Measurements from ENCODE around the gene POGZ.
A peak's percentile ranks its signal among the peaks of the same experiment; 100 is the strongest.
"Not testable (repeated sequence)": the region's sequence is repeated elsewhere in the genome, so short reads cannot be mapped to it uniquely, and the experiment has no call there.

The POGZ gene

DNA sequence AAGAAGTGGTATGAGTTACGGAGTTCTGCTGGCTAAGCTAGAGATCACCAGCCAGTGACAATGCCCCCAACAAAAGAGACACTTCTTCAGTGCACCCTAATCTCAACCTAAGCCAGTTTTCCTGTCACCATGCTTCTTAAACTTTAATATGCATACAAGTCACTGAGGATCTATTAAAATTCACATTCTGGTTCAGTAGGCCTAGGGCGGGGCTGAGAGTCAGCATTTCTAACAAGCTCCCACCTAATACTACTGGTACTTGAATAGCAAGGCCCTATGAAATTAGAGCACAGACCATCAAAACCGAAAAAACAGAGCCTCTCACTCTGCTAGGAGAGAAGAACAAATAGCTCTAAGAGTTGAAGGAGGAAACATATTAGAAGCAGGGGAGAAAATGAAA, 52.0 kb downstream of the POGZ start:
- no peak for DNase-seq

- no peak for DNase-seq
These were observed 53.1 kb downstream of the POGZ start for GRCh38 chr1:151406176-151406575.

DNA sequence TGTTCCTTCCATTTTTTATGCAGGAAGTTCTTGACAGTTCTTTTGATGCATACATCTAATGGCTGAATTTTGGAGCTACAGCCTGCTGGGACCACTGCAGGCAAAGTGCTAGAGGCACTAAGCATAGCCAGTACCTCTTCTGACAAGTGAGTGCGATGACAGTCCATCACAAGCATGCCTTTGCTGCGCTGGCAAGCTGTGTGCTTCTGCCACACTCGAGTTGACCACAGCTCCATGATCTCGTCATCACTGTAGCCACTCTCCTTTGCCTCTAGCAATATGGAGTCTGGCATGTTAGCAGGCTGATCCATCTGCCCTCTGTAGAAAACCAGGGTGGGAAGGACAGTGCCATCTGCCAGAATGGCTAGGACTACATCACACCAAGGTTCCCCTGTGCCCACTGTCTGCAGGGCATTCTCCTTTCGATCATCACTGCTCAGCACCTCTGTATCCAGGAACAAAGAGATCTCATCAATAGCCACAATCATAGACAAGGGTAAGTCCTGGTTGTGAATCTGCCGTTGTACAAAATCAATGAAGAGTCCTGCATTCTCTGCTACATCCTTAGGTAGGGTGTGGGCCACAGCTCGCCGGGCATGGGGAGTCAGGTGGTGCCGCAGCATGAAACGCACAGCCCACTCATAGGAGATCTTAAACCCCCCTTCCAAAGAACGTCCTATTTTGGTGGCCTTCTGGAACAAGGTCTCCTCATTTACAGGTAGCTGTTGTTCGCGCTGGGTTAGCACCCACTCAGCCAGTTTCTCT, 53.9 kb downstream of the POGZ start:
- no peak for DNase-seq

- no peak for DNase-seq
These were observed 55.7 kb downstream of the POGZ start for GRCh38 chr1:151403612-151404011.

GRCh38 chr1:151402764-151403163, 56.5 kb downstream of the POGZ start:
- DNase-seq, result no peak

DNA sequence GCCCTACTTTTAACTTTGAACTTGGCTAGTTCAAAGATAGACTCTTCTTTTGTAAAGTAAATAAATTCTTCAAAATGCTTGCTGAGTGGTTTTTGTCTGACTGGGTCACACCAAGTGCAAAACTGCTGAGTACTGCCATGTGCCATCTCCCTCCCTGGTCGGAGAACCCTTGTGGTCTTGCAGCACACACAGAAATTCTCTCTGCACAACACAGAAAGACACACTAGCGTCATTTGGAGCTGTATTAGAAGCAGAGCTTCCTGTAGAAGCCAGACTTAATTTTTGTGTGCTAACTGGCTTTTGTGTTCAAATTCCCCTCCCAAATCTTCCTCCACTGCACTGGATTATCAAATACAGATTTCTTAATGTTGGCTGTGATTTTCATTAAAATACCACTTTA, 57.4 kb downstream of the POGZ start:
- DNase-seq, result no peak

- no peak for DNase-seq
These were observed 58.0 kb downstream of the POGZ start for GRCh38 chr1:151401125-151401788.

DNA sequence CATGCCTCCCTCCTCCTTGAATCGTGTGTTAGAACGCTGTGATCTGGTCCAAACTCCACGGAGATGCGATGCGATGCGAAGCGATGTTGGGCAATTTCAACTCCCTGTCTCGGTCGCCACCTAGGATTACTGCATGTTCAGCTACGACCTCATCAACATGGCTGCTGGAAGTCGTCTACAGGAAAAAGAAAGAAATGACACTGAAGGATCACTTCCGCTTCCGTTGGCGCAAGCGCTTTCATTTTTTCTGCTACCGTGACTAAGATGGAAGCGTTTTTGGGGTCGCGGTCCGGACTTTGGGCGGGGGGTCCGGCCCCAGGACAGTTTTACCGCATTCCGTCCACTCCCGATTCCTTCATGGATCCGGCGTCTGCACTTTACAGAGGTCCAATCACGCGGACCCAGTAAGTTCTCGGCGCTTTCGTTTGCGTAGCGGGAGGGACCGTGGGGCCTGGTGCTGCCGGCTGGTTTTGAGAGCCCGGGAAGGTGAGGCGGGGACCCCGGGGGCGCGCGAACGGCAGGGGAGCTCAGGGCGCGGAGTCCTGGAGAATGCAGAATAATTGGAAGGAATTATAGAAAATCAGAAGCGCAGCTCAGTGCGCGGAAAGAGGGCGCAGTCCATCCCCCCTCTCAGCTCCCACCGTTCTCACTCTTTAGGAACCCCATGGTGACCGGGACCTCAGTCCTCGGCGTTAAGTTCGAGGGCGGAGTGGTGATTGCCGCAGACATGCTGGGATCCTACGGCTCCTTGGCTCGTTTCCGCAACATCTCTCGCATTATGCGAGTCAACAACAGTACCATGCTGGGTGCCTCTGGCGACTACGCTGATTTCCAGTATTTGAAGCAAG, 59.7 kb downstream of the POGZ start, which contains the start of gene PSMB4:
TSS of gene PSMB4 (plus strand) at position 250 of the 848 bp plus-strand sequence. CDS start at position 265, 15 bp downstream.
- DNase-seq, result peak; percentile 94

DNA sequence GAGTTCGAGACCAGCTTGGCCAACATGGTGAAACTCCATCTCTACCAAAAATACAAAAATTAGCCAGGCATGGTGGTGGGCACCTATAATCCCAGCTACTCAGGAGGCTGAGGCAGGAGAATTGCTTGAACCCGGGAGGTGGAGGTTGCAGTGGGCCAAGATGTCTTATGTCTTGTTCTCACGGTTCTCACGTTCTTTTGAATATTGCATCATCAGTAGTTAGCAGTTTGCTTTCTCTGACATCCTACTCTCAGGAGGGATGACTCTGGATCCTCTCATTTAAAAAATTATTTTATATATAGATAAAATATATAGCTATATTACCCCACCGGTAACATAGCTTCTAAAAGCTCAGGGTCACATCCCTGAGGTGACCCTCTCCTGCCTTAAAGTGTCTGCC, 63.0 kb downstream of the POGZ start:
- not testable (repeated sequence) for DNase-seq

DNA sequence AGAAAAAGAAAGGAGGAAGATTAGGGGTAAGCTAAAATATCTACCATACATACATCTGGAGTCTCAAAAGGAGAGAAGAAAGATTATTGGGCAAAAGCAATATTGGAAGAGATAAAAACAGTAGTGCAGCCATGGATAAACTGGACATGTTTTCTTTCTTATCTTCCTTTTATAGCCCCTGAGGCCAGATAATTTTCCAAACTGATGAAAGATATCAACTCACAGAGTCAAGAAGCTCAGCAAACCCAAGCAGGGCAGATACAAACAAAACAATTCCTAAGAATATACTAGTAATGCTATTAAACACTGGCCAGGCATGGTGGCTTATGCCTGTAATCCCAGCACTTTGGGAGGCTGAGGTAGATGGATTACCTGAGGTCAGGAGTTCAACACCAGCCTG, 65.7 kb downstream of the POGZ start:
- no peak for DNase-seq

DNA sequence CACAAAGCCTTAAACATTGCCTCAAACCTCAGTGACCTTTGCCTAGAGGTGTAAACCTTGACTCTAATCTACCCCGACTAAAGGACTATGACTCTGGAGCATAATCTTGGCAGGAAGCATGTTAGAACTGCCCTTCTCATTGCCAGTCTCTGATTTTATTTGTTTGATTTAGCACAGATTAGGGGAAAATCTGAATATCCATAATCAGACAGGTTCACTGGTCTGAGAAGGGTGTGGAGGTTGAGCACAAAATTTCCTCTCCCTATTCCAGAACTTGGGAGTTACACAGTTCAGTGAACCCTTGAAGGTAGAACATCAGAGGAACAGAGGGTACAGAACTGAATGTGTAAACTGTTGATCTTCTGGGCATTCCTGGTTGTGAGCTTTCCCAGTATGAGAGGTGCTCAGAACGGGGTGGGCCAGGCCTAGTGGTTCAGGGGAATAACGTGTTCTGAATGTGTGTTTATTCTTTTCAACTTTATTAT, 68.2 kb downstream of the POGZ start:
- DNase-seq, result no peak

DNA sequence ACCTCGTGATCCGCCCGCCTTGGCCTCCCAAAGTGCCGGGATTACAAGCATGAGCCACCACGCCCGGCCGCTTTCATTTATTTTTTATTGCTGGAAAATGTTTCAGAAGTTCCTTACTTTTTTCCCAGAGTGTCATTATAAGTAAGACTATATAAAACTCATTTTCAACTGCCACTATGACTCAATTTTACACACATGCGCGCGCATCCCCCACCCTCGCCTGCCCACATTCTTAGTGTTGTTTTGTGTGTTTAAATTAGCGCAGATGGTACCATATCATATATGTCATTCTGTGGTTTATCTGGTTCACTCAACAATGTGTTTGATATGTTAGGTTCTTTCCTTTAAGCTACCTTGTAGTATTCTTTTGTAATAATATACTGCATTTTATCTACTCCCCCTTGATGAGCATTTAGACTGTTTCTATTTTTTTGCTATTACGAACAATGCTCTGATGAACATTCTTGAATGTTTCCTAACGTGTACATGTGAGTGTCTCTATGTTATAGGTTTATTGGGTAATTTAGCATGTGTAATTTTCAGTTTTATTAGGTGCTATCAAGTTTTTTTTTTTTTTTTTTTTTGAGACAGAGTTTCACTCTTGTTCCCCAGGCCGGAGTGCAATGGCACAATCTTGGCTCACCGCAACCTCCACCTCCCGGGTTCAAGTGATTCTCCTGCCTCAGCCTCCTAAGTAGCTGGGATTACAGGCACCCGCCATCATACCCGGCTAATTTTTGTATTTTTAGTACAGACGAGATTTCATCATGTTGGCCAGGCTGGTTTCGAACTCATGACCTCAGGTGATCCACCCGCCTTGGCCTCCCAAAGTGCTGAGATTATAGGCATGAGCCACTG, 68.8 kb downstream of the POGZ start:
- DNase-seq, result not testable (repeated sequence)

DNA sequence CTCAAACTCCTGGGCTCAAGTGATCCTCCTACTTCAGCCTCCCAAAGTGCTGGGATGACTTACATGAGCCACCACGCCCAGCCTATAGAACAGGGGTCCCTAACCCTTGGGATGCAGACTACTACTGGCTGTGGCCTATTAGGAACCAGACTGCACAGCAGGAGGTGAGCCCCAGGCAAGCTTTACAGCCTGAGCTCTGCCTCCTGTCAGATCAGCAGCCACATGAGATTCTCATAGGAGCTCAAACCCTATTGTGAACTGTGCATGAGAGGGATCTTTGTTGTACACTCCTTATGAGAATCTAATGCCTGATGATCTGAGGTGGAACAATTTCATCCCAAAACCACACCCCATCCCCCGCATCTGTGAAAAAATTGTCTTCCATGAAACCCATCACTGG, 73.3 kb downstream of the POGZ start:
- no peak for DNase-seq

GRCh38 chr1:151384584-151384983, 74.7 kb downstream of the POGZ start:
- DNase-seq, result no peak

DNA sequence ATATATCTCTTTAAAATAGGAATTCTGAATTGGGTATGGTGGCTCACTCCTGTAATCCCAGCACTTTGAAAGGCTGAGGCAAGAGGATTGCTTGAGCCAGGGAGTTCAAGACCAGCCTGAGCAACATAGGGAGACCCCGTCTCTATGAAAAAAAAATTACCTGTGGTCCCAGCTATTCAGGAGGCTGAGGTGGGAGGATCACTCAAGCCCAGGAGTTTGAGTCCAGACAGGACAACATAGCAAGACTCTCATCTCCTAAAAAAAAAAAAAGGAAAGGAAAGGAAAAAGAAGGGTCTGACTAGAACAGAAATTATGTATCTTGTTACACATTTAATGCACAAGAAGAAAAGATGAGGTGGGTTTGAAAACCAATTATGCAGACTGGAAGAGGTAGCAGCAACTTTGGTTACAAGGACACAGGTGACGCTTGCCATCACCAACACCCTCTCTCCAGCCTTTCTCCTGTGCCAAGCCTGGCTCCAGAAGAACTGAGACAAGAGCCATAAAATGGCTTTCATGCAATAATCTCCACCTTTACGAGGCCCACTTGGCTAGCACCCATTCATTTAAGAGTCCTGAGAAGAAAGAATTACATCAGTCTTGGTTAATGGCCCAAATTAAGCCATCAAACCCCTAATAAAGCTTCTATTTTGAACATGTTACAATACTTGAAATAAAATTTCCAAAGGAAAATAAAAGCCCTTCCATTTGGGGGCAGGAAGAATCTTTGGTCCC, 82.0 kb downstream of the POGZ start:
- no peak for DNase-seq

- no peak for DNase-seq
These were observed 86.1 kb downstream of the POGZ start for GRCh38 chr1:151373196-151373595.

GRCh38 chr1:151372058-151372934, 87.0 kb downstream of the POGZ start, which contains the start of gene SELENBP1:
SELENBP1 (minus strand) TSS chr1:151372705; CDS start chr1:151372641, 64 bp downstream.
- peak; percentile 85 for DNase-seq

DNA sequence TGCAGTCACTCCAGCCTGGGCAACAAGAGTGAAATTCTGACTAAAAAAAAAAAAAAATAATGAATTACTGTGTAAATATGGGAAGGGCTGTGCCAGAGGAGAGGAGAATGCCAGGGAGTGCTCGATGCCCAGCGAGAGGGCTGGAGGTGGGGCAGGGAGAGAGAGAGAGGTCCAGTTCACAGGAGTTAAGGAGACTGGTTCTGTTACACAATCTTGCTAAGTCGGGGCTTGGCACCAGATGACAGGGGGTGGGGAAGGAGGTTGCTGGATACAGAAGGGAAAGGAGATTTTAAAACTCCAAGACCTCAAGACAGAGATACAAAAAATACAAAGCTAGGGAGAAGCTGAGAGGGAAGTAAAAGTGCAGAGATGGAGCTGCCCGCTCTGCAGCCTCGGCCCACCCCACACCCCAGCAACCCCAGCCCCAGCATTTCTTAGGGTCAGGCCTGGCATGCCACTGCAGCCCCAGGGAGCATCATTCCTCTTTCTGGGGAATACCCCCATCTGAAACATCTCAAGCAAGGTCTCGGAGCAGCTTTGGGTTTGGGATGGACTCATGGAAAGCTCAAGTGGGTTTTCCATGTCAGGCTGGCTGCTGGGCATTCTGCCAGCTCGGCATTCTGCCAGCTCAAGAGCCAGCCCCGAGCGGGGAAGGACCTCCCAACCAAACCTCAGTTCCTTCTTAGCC, 87.8 kb downstream of the POGZ start:
- peak; percentile 77 for DNase-seq

- peak; percentile 66 for DNase-seq
These were observed 88.9 kb downstream of the POGZ start for GRCh38 chr1:151370211-151370911.

Data from femur (tissue), 1 donor.